NCI-H446 treated with DMSO at 0.1 percent for 48 hours (cell line): Measurements from ENCODE around the gene OR6V1.

Experiments
- DNase-seq: peaks from one replicate; lab custom pipeline; 2025; lab: John Stamatoyannopoulos, UW

The OR6V1 gene

GRCh38 chr7:143052041-143052440, at the start of gene OR6V1:
Gene OR6V1 (plus strand): TSS chr7:143052341. CDS start chr7:143052341, 0 bp downstream.
- DNase-seq, result no peak

- no peak for DNase-seq
Measured at GRCh38 chr7:143002898-143003297, 49.2 kb upstream of the OR6V1 start.

GRCh38 chr7:143003393-143004051, 48.6 kb upstream of the OR6V1 start:
- no peak for DNase-seq

- DNase-seq, result no peak
Measured at GRCh38 chr7:143005632-143006260, 46.4 kb upstream of the OR6V1 start.

- no peak for DNase-seq
Measured at GRCh38 chr7:143008007-143008901, 43.9 kb upstream of the OR6V1 start.

GRCh38 chr7:143012001-143012400, 40.1 kb upstream of the OR6V1 start:
- no peak for DNase-seq

- no peak for DNase-seq
Measured at GRCh38 chr7:143012409-143012808, 39.7 kb upstream of the OR6V1 start.

- no peak for DNase-seq
Measured at GRCh38 chr7:143013473-143013872, 38.7 kb upstream of the OR6V1 start.

- no peak for DNase-seq
Measured at GRCh38 chr7:143013893-143014292, 38.2 kb upstream of the OR6V1 start.

GRCh38 chr7:143015084-143015483, 37.1 kb upstream of the OR6V1 start:
- DNase-seq, result no peak

- DNase-seq, result no peak
Measured at GRCh38 chr7:143015926-143016490, 36.1 kb upstream of the OR6V1 start.

GRCh38 chr7:143016996-143017395, 35.1 kb upstream of the OR6V1 start:
- no peak for DNase-seq

GRCh38 chr7:143018931-143019330, 33.2 kb upstream of the OR6V1 start:
- no peak for DNase-seq

- no peak for DNase-seq
Measured at GRCh38 chr7:143023047-143023446, 29.1 kb upstream of the OR6V1 start.

GRCh38 chr7:143025371-143025770, 26.8 kb upstream of the OR6V1 start:
- DNase-seq, result no peak

- no peak for DNase-seq
Measured at GRCh38 chr7:143027032-143027431, 25.1 kb upstream of the OR6V1 start, which contains the start of gene OR9A2. Gene OR9A2 (minus strand): TSS chr7:143027132. CDS start chr7:143027132, 0 bp downstream.

GRCh38 chr7:143027683-143028082, 24.5 kb upstream of the OR6V1 start:
- DNase-seq, result no peak

- DNase-seq, result no peak
Measured at GRCh38 chr7:143038635-143039034, 13.5 kb upstream of the OR6V1 start.

GRCh38 chr7:143040209-143040715, 11.9 kb upstream of the OR6V1 start:
- no peak for DNase-seq

GRCh38 chr7:143041346-143041745, 10.8 kb upstream of the OR6V1 start:
- no peak for DNase-seq

GRCh38 chr7:143042159-143042789, 9.9 kb upstream of the OR6V1 start:
- DNase-seq, result no peak
